Epidermal melanocyte (primary cell): ENCODE results near the gene BMPR1B.

Experiments
- DNase-seq: peaks from one replicate; pipeline ENCODE4 v3.0.0; 2011; ENCODE audit warnings: low spot score; ENCODE audit not compliant: insufficient read length

The BMPR1B gene

DNA sequence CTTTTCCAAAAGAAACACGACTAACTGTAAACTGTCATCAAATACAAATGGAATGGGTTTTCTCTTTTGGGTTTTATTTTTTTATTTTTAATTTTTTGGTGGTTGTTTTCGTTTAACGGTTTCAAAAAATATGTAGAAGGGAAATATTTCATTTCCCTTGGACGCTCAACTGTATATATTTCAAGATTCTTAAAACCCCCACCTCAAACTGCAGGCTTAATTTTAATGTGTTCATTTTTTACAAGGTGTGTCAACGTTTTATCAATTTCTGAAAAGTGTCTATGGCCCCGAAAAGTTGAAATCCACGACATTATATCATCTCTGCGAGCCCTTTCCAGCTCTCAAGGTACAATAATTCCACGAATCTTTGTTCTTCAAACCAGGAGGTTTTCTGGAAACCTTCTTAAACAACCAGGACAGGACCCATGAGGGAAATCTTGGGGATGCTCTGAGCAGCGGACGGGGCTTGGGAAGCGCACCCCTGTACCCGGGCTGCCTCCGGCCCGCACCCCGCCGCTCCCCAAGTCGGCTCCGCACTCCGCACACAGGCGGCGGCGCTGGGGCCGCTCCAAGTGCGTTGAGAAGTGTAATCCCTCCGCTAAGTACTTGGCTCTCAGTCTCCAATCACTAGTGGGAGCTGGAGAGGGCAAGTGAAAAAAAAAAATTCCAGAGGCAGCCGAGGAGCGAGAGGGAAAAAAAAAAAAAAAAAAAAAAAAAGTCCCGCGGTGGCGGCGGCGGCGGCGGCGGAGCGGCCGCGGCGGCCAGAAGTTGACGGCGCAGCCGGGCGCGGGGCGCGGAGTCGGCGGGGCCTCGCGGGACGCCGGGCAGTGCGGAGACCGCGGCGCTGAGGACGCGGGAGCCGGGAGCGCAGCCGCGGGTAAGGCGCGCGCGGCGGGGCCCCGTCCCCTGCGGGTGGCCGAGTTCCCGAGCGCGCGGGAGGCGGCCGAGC lies at the start of gene BMPR1B:
TSS of gene BMPR1B (plus strand) at position 764 of the 949 bp plus-strand sequence. CDS start 346,470 bp downstream, outside the sequence.
- DNase-seq: no peak

DNA sequence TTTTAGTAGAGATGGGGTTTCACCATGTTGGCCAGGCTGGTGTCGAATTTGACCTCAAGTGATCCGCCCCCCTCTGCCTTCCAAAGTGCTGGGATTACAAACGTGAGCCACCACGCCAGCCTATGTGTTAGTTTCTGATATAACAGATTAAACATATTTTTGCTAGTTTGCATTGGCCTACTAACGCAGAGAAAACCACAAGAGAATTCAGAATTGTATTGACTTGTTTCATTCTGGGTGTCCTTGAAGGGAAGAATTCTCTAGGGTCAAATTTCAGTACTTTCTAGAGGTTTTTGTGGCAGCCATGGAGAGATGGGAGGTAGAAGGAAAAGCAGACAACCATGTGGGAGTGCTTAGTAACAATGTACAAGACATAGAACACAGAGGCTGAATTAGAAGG lies 46.1 kb upstream of the BMPR1B start:
- no peak for DNase-seq

- no peak for DNase-seq
These were observed 43.2 kb upstream of the BMPR1B start for GRCh38 chr4:94714365-94715160.

DNA sequence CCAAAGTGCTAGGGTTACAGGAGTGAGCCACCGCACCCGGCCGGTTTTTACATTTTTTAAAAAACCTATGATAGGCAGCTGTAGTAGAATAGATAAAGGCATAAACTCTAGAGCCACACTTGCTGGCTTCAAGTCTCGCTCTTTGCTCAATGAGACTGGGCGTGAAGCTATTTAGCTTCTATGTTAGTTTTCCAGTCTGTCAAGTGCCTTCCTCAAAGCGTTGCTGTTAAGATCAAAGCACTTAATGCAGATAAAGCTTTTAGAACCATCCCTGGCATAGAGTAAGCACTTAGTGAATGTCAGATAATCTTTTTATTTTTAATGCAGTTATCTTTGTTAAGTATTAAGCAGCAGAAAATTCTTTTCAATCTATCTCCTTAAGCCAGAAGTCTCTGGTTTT lies 42.0 kb upstream of the BMPR1B start:
- no peak for DNase-seq

GRCh38 chr4:94721310-94721709 lies 36.4 kb upstream of the BMPR1B start:
- no peak for DNase-seq

GRCh38 chr4:94722270-94722669 lies 35.5 kb upstream of the BMPR1B start:
- DNase-seq: no peak

DNA sequence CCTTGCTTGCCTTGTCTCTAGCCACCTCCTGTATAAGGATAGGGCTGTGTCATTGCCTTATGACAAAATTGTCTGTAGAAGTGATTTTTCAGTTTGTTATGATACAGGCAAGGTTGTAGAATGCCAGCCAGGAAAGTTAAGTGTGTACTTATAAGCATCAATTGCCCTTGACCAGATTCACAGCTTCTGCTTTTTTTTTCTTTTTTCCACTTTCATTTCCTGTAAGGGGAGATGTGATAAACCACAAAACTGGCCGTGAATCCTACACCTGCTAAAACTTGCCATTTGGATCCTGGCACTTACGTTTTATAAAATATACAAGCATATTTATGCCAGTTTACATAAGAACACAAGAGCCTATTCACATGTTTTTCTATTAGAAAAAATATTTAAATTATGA lies 35.0 kb upstream of the BMPR1B start:
- DNase-seq: no peak

- DNase-seq: no peak
These were observed 33.6 kb upstream of the BMPR1B start for GRCh38 chr4:94724016-94724790.

- DNase-seq: no peak
These were observed 31.1 kb upstream of the BMPR1B start for GRCh38 chr4:94726524-94727123.

DNA sequence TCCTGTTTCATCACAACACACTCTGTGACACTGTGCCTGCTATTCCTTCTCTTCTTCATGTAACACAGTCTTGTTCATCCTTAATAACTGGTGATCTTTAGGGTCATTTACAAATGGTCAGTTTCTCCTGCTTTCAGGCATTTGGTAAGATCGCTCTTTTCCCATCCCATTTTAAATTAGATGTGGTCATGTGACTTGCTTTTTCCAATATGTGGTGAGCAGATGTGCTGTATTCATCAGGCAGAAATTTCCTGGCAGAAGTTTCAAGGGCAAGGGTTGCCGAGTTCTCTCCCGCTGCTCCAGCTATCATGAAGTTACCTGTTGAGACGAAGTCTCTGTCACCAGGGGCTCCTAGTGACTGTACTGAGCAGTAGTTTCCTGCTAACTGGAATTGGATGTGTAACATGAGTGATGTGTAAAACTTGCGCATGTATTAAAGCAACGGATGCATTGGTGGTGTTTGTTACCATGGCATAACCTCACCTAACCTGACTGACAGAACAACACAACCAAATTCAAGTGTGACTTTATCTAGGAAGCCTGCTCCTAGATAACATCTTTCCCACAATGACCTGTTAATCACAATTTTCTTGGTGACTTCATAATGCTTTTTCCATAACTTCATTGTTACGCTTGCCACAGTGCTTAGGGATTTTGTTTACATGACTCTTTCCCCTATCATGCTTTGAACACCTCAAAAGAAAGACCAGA lies 29.5 kb upstream of the BMPR1B start:
- no peak for DNase-seq

- DNase-seq: no peak
These were observed 25.4 kb upstream of the BMPR1B start for GRCh38 chr4:94732358-94732698.

GRCh38 chr4:94739741-94740140 lies 18.0 kb upstream of the BMPR1B start:
- DNase-seq: no peak

- DNase-seq: no peak
These were observed 16.5 kb upstream of the BMPR1B start for GRCh38 chr4:94741304-94741703.

GRCh38 chr4:94743838-94744237 lies 13.9 kb upstream of the BMPR1B start:
- no peak for DNase-seq

GRCh38 chr4:94744850-94745249 lies 12.9 kb upstream of the BMPR1B start:
- DNase-seq: no peak

DNA sequence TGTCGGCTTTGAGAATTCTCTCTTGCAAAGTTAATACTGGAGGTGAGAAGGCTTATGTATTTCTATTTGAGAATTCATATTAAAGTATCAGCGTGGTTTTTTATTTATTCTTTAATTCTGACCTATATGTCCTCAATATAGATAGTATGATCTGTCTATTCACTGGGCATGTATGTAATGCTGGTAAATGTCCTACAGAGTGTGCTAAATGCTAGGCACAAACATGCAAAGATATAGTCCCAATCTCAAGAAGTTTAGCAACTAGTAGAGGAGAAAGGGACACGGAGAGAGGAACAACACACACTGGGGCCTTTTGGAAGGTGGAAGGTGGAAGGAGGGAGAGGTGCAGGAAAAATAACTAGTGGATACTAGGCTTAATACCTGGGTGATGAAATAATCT lies 11.0 kb upstream of the BMPR1B start:
- DNase-seq: no peak

- DNase-seq: no peak
These were observed 465 bp downstream of the BMPR1B start for GRCh38 chr4:94758141-94758699.

DNA sequence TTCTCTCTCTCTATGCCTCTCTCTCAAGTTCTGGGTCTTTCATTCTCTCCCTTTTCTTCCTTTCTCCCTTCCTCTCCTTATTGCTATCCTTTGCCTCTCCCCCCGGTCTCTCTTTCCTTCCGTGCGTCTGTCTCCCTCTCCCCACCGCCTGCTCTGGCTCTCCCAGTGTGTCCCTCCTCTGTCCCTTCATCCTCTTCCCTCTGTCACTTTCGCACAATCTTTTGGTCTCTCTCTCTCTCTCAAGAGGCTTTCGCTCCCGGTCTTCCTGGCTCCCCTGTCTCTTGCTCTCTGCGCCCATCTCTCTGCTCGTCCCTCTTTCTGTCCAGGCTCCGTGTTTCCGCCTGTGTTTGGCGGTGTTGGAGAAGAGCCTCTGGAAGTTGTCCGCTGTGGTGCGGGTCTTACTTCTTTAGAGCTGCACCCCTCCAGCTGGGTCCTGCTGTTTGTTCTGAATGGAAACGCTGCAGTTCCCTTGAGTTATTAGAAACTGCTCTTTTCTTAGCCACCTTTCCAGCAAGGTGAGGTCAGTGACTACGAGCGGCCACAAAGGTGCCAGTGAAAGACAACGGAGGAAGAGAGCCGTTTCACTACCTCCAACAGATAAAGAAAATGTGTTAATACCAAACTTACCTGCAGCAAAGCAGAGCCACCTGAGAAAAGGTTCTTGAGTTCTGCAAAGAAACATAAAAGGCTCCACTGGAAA lies 1.1 kb downstream of the BMPR1B start:
- no peak for DNase-seq

GRCh38 chr4:94759767-94760211 lies 2.0 kb downstream of the BMPR1B start:
- no peak for DNase-seq

DNA sequence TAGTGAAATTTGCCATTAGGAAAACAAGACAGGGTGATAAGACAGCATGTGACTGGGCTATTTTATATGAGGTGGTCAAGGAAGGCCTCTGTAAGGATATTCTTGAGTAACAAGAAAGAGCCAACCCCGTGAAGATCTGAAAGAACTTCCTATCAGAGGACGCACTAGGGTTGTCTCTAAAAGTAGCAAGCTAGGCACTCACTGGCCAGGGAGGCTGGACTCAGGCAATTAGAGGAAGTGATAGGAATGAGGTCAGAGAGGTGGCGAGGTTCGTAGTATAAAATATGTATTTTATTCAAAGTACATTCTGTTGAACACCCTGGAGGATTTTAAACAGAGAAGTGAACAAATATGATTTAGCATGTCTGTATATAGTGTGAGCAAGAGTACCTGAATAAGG lies 4.6 kb downstream of the BMPR1B start:
- DNase-seq: no peak
